Coronary artery (tissue), 2 donors: ENCODE results near the gene ZFYVE27.
A peak's percentile ranks its signal among the peaks of the same experiment; 100 is the strongest.

Experiments
- DNase-seq: peaks from one replicate; pipeline ENCODE4 v3.0.0-alpha.2; 2017; ENCODE audit warnings: low spot score
- H3K27ac ChIP-seq, 2 donors: fragments of 200-600 bp; sonication (generic); one replicate each; pipeline ENCODE4 v1.5.1; 2016 to 2019
- H3K4me3 ChIP-seq: fragments of 200-600 bp; sonication (generic); 2 replicates; pipeline ENCODE4 v1.5.1; 2016; ENCODE audit warnings: mild to moderate bottlenecking, moderate library complexity
- TF ChIP-seq, protein P1 (sequence below): fragments of 200-600 bp; sonication (generic); IDR thresholded peaks from one replicate; pipeline ENCODE4 v1.5.1; 2019; ENCODE audit warnings: antibody characterized with exemption

Gene ZFYVE27

DNA sequence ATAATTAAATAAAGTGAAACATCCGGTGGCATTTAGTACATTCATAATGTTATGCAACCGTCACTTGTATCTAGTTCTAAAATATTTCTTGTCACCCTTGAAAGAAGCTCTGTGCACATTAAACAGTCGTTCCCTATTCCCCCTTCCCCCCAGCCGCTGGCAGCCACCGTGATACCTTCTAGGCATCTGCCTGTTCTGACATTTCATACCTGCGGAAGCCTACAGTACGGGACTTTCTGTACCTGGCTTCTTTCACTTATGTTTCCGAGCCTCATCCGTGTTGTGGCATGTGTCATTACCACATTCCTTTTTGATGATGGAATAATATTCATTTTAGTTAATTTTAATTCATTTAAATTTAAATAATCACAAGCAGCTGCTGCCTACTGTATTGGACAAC lies 48.8 kb downstream of the ZFYVE27 start:
- Histone ChIP-seq H3K4me3 (no peak overlapping the region), H3K27ac (no peak overlapping the region)
- TF ChIP-seq, protein P1, sequence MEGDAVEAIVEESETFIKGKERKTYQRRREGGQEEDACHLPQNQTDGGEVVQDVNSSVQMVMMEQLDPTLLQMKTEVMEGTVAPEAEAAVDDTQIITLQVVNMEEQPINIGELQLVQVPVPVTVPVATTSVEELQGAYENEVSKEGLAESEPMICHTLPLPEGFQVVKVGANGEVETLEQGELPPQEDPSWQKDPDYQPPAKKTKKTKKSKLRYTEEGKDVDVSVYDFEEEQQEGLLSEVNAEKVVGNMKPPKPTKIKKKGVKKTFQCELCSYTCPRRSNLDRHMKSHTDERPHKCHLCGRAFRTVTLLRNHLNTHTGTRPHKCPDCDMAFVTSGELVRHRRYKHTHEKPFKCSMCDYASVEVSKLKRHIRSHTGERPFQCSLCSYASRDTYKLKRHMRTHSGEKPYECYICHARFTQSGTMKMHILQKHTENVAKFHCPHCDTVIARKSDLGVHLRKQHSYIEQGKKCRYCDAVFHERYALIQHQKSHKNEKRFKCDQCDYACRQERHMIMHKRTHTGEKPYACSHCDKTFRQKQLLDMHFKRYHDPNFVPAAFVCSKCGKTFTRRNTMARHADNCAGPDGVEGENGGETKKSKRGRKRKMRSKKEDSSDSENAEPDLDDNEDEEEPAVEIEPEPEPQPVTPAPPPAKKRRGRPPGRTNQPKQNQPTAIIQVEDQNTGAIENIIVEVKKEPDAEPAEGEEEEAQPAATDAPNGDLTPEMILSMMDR, result no peak
- no peak for DNase-seq

DNA sequence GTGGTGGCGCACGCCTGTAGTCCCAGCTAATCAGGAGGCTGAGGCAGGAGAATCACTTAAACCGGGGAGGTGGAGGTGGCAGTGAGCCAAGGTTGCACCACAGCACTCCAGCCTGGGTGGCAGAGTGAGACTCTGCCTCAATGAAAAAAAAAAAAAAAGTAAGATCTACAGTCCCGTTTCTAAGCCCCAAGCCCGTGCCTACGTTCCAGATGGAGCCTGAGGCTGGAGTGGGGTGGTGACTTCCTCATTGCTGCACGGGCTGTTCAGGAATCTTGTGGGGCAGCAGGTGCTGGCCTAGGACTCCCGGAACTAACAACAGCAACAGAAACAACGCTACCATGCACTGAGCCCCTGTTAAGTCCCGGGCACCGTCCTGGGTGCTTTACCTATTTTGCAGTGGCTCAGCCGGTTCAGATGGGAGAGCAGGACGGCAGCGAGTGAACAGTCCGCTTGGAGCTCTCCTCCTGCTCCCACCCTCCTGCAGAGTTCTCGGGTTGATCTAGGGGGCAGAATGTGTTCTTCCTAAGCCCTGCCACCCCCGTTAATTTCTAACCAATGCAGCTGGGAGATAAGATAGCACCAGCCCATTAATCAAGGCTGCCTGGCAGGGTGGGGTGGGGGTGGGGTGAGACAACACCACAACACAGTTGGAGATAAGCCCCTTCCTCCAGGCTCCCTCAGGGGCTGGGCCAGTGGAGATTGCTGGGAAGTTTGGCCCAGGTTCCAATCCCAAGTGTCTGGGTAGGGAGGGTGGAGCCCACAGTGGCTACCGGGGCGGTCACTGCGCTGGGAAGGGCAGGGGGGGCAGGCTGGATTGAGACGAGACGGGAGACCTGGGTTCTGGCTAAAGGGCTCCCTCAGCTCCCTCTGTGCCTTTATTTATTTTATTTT lies 51.9 kb downstream of the ZFYVE27 start:
- H3K27ac ChIP-seq, result no peak overlapping the region
- TF ChIP-seq, protein P1, result no peak
- DNase-seq, result no peak
- peak overlapping the region; percentile 43 for H3K4me3 ChIP-seq

DNA sequence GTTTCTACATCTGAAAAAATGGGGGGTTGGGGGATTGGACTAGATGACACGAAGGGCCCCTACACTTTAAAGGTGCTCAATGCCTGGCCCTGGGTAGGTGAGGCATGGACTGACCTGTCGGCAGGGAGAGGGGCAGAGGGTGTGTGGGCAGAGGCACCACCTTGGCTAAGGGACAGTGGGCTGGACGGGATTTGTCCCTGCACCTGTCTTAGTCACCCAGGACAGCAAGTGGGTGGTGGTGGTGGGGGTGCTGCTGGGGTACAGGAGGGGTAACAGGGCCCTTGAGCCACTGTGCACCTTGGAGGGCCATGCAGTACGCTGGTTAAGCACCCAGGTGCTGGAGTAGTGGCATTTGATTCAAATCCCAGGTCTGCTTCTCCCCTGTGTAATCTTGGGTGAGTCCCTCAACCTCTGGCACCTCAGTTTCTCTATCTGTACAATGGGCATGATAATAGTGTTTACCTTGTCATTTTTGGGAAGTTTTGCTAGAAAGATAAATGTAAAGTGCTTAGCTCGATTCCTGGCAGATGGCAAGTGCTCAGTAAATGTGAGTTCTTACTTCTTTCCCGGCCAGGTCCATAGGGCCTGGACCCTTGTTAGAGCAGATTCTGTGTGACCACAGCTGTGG lies 53.0 kb downstream of the ZFYVE27 start:
- TF ChIP-seq, protein P1, result no peak
- no peak overlapping the region for H3K27ac ChIP-seq
- no peak for DNase-seq
- H3K4me3 ChIP-seq, result no peak overlapping the region

DNA sequence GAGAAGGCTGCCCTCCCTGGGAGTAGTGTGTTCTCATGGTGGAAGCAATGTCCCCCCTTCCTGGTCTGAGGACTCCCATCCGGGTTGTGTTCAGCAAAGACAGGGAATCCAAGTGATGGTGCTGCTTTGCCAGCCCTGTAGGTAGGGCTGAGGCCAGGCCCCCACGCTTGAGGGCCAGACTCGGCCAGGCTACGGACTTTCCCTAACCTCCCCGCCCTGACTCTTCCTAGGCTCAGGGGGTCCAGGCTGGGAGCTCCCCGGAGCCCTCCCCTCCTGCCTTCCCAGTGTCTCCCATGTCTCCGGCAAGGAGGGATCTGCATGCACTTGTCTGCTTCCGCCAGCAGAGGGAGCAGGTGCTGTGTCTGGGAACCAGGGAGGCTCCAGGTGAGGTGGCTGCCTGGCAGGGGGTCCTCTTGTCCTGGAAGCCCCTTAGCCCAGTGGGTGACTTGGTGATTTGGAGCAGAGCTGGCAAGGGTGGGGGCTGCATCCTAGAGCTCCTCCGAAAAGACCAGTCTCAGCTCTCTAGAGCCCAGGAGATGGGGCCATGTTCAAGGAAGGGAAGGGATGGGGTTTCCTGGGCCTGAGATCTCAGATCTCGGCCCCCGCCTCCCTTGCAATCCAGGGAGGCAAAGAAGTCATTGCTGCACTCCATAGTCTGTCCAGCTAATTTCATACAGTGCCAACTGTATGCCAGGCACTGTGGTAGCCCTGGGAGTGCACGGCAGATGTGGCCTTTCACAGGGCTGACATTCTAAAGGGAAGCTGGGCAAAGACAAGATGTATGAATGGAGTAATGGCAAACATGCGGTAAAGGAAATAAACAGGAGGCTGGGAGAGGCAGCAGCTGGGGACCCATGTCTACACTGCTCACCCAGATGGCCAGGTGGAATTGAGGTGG lies 55.1 kb downstream of the ZFYVE27 start:
- no peak overlapping the region for H3K27ac ChIP-seq
- TF ChIP-seq, protein P1, result peak; percentile 75
- no peak for DNase-seq
- H3K4me3 ChIP-seq, result no peak overlapping the region

DNA sequence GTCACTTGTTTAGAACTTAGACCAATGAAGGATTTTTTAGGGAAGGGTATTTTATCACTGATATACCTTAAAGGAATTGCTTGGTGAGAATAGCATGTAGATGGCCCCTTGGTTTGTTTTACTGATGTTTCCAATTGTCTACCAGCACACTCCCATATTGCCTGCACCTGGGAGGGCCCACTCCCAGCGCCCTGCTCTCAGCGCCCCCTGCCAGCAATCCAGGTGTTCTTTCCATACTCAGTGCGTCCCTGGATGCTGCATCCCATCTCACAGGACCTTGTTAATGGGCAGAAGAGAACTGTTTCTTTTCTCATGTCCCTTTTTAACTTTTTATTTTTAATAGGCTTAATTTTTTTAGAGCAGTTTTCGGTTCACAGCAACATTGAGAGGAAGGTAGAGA lies 59.0 kb downstream of the ZFYVE27 start:
- Histone ChIP-seq H3K4me3 (no peak overlapping the region), H3K27ac (no peak overlapping the region)
- TF ChIP-seq, protein P1, result no peak
- DNase-seq, result no peak

DNA sequence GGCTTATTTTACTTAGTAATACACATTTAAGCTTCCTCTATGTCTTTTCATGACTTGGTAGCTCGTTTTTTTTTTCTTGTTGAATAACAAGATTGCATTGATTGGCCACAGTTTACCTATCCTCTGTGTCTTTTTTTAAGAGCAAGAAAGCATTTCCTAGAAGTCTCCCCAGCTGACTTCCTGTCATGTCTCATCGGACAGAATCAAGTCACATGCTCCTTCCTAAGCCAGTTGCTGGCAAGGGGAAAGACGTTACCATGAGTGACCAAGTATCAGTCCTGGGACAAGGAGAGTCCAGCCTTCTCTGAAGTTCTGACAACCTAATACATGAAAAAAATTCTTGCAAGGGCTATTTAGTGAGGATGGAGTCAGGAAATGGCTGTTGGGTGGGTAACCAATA lies 59.7 kb downstream of the ZFYVE27 start:
- TF ChIP-seq, protein P1, result no peak
- H3K27ac ChIP-seq, result no peak overlapping the region
- H3K4me3 ChIP-seq, result no peak overlapping the region
- no peak for DNase-seq
